Neural progenitor cell (in vitro differentiated cells): ENCODE measurements around the gene PDZRN4. TPM values are rescaled to one million over a fixed set of nuclear protein-coding genes. Genes with fewer than 3 reads are reported as not detected.
A peak's percentile ranks its signal among the peaks of the same experiment; 100 is the strongest.

Experiments
- DNase-seq: peaks from one replicate; pipeline ENCODE4 v3.0.0-alpha.2; 2016; ENCODE audit warnings: low spot score
- H2AFZ ChIP-seq: fragments of 200-600 bp; sonication (generic); replicated peaks from 2 replicates; pipeline ENCODE4 v1.6.1; 2016; ENCODE audit warnings: antibody characterized with exemption
- H3F3A ChIP-seq: fragments of 200-600 bp; sonication (generic); 2 replicates; pipeline ENCODE4 v1.6.1; 2016; ENCODE audit warnings: antibody characterized with exemption, low read depth
- H3K27ac ChIP-seq: fragments of 200-600 bp; sonication (generic); 2 replicates; pipeline ENCODE4 v1.5.1; 2016; ENCODE audit warnings: mild to moderate bottlenecking
- H3K27me3 ChIP-seq: fragments of 200-600 bp; sonication (generic); 2 replicates; pipeline ENCODE4 v1.6.1; 2016; ENCODE audit warnings: mild to moderate bottlenecking, moderate library complexity
- H3K36me3 ChIP-seq: fragments of 200-600 bp; sonication (generic); 2 replicates; pipeline ENCODE4 v1.5.1; 2016
- H3K4me1 ChIP-seq: fragments of 200-600 bp; sonication (generic); 2 replicates; pipeline ENCODE4 v1.6.1; 2016; ENCODE audit warnings: mixed run types
- H3K4me2 ChIP-seq: fragments of 200-600 bp; sonication (generic); 2 replicates; pipeline ENCODE4 v1.6.1; 2016
- H3K4me3 ChIP-seq: fragments of 200-600 bp; sonication (generic); 2 replicates; pipeline ENCODE4 v1.5.1; 2016
- H3K79me2 ChIP-seq: fragments of 200-600 bp; sonication (generic); 2 replicates; pipeline ENCODE4 v1.6.1; 2016; ENCODE audit warnings: low read depth
- H3K9ac ChIP-seq: fragments of 200-600 bp; sonication (generic); 2 replicates; pipeline ENCODE4 v1.6.1; 2016
- H3K9me3 ChIP-seq: fragments of 200-600 bp; sonication (generic); 2 replicates; pipeline ENCODE4 v1.5.1; 2016; ENCODE audit warnings: low read depth
- H4K20me1 ChIP-seq: fragments of 200-600 bp; sonication (generic); 2 replicates; pipeline ENCODE4 v1.6.1; 2016; ENCODE audit warnings: low read depth
- H3K27ac Mint-ChIP-seq: 3 replicates; pipeline ENCODE4 v1.8.0; 2021; ENCODE audit warnings: mixed read lengths
- H3K27me3 Mint-ChIP-seq: 2 replicates; pipeline ENCODE4 v1.8.0; 2022; ENCODE audit warnings: low read depth, mild to moderate bottlenecking, inconsistent platforms, moderate library complexity, mixed read lengths; ENCODE audit not compliant: insufficient read depth
- H3K36me3 Mint-ChIP-seq: 3 replicates; pipeline ENCODE4 v1.8.0; 2021; ENCODE audit warnings: mixed read lengths
- H3K4me1 Mint-ChIP-seq: 3 replicates; pipeline ENCODE4 v1.8.0; 2021; ENCODE audit warnings: mixed read lengths
- H3K4me3 Mint-ChIP-seq: 3 replicates; pipeline ENCODE4 v1.8.0; 2021; ENCODE audit warnings: mild to moderate bottlenecking, moderate library complexity, mixed read lengths
- H3K9me3 Mint-ChIP-seq: 3 replicates; pipeline ENCODE4 v1.8.0; 2020; ENCODE audit warnings: mixed read lengths
- EZH2 ChIP-seq: fragments of 200-600 bp; sonication (generic); IDR thresholded peaks from 2 replicates; pipeline ENCODE4 v1.6.1; 2017; ENCODE audit warnings: antibody characterized with exemption, mild to moderate bottlenecking, moderate library complexity
- EZH2phosphoT487 ChIP-seq: fragments of 200-600 bp; sonication (generic); IDR thresholded peaks from 2 replicates; pipeline ENCODE4 v1.6.1; 2017; ENCODE audit warnings: antibody characterized with exemption
- total RNA-seq: library from RNA; depleted of rRNA; stranded (reverse); fragments of >200 nt; gene quantifications from 2 replicates; pipeline ENCODE4 v1.2.3, GENCODE V29; 2015; ENCODE audit warnings: low replicate concordance
- TF ChIP-seq, protein P1 (sequence below): fragments of 200-600 bp; sonication (generic); IDR thresholded peaks from 2 replicates; pipeline ENCODE4 v1.5.1; 2017; ENCODE audit warnings: antibody characterized with exemption, mild to moderate bottlenecking

Gene PDZRN4
- 0.06 and 0.09 TPM in 2 replicates for total RNA-seq

DNA sequence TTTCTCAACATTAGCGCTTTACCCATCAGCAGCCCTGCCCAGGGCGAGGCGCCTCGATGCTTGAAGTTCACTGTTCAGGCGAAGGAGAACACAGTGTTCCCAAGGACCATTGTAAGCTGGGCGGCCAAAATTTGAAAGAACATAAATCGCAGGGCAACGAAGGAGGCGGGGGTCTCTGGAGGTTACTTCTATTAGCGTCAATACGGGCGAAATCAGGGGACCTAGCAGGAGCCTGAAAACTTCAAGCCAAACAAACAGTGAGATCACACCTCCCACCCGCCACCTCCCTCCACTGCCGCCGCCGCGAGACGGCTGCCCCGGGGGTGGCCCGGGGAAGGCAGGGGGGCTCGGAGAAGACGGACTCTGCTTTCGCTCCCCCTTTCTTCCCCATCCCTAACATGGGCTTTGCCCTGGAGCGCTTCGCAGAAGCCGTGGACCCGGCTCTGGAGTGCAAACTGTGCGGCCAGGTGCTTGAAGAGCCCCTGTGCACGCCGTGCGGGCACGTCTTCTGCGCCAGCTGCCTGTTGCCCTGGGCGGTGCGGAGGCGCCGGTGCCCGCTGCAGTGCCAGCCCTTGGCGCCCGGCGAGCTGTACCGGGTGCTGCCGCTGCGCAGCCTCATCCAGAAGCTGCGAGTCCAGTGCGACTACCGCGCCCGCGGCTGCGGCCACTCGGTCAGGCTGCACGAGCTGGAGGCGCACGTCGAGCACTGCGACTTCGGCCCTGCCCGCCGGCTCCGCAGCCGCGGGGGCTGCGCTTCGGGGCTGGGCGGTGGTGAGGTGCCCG is at the start of gene PDZRN4:
TSS of gene PDZRN4 (plus strand) at position 263 of the 783 bp plus-strand sequence.
- H3K4me3 Mint-ChIP-seq = peak within 1 kb of the TSS; percentile 89
- H3K27me3 Mint-ChIP-seq = peaks cover 24% of the 10 kb centered on the region
- H3K9me3 Mint-ChIP-seq = no peaks in the 10 kb centered on the region
- H3K9me3 ChIP-seq = no peaks in the 10 kb centered on the region
- H3K36me3 Mint-ChIP-seq = no peaks in the 10 kb centered on the region
- peak; percentile 76 for DNase-seq
- H3F3A ChIP-seq = peaks cover 17% of the 10 kb centered on the region
- H3K27me3 ChIP-seq = peaks cover 73% of the 10 kb centered on the region
- H3K36me3 ChIP-seq = no peaks in the 10 kb centered on the region
- peak within 1 kb of the TSS; percentile 91 for H3K4me2 ChIP-seq
- H3K27ac Mint-ChIP-seq = no peak within 1 kb of the TSS
- peaks cover 8% of the 10 kb centered on the region for H4K20me1 ChIP-seq
- H3K4me1 ChIP-seq = peaks cover 12% of the 10 kb centered on the region
- peaks cover 19% of the 10 kb centered on the region for H3K4me1 Mint-ChIP-seq
- no peaks in the 10 kb centered on the region for H3K79me2 ChIP-seq
- H3K9ac ChIP-seq = no peak within 1 kb of the TSS
- TF ChIP-seq, protein P1, sequence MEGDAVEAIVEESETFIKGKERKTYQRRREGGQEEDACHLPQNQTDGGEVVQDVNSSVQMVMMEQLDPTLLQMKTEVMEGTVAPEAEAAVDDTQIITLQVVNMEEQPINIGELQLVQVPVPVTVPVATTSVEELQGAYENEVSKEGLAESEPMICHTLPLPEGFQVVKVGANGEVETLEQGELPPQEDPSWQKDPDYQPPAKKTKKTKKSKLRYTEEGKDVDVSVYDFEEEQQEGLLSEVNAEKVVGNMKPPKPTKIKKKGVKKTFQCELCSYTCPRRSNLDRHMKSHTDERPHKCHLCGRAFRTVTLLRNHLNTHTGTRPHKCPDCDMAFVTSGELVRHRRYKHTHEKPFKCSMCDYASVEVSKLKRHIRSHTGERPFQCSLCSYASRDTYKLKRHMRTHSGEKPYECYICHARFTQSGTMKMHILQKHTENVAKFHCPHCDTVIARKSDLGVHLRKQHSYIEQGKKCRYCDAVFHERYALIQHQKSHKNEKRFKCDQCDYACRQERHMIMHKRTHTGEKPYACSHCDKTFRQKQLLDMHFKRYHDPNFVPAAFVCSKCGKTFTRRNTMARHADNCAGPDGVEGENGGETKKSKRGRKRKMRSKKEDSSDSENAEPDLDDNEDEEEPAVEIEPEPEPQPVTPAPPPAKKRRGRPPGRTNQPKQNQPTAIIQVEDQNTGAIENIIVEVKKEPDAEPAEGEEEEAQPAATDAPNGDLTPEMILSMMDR = no peak
- peak; percentile 59 for TF ChIP-seq EZH2
- peak; percentile 81 for TF ChIP-seq EZH2phosphoT487
- no peak within 1 kb of the TSS for H3K27ac ChIP-seq
- peak within 1 kb of the TSS; percentile 97 for H2AFZ ChIP-seq
- H3K4me3 ChIP-seq = peak within 1 kb of the TSS; percentile 54

DNA sequence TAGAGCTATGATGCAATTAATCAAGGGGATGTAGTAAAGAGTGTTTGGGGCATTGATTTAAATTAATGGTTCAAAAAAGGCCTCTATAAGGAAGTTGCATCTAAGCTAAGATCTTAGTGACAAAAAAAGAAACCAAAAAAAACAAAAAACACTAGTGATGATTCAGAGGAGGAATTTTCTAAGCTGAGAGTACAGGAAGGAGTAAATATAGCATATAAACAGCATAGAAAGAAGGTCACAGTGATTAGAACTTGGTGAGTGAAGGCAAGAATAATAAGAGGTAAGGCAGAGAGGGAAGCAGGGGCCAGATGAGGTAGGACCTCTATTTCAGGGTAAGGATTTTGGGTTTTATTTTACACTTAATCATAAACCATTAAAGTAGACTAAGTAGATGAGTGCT is 48.0 kb upstream of the PDZRN4 start:
- Histone ChIP-seq H4K20me1 (no peaks in the 10 kb centered on the region), H3K9me3 (no peaks in the 10 kb centered on the region), H3K79me2 (no peaks in the 10 kb centered on the region), H3K4me2 (no peak overlapping the region), H3K4me1 (no peaks in the 10 kb centered on the region), H3K36me3 (no peaks in the 10 kb centered on the region), H2AFZ (no peak overlapping the region), H3F3A (no peaks in the 10 kb centered on the region), H3K4me3 (no peak overlapping the region), H3K9ac (no peak overlapping the region), H3K27ac (no peak overlapping the region), H3K27me3 (no peaks in the 10 kb centered on the region)
- H3K4me1 Mint-ChIP-seq = no peaks in the 10 kb centered on the region
- H3K36me3 Mint-ChIP-seq = no peaks in the 10 kb centered on the region
- no peak for TF ChIP-seq EZH2phosphoT487
- TF ChIP-seq, protein P1 = no peak
- TF ChIP-seq EZH2 = no peak
- no peaks in the 10 kb centered on the region for H3K27me3 Mint-ChIP-seq
- H3K9me3 Mint-ChIP-seq = no peaks in the 10 kb centered on the region
- H3K27ac Mint-ChIP-seq = no peak overlapping the region
- no peak for DNase-seq
- H3K4me3 Mint-ChIP-seq = no peak overlapping the region

DNA sequence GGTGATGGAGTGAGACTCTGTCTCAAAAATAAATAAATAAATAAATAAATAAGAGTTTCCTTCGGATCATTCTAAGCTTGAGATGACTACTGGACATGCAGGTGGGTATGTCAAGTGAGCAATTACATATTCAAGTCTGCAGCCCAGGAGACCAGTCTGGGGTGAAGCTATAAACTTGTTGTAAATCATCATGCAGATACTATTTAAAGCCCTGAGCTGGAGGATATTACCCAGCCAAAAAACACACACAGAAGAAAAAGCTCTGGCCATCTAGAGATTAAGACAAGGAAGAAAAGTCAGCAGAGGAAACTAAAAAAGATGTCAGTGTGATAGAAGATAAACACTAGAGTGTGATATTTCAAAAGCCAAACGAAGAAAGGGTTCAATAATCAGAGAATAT is 47.0 kb upstream of the PDZRN4 start:
- no peaks in the 10 kb centered on the region for H3K4me1 ChIP-seq
- no peaks in the 10 kb centered on the region for H3K27me3 ChIP-seq
- H3K79me2 ChIP-seq = no peaks in the 10 kb centered on the region
- no peaks in the 10 kb centered on the region for H3K36me3 ChIP-seq
- no peaks in the 10 kb centered on the region for H3F3A ChIP-seq
- TF ChIP-seq, protein P1 = no peak
- TF ChIP-seq EZH2phosphoT487 (no peak), EZH2 (no peak)
- H3K27me3 Mint-ChIP-seq = no peaks in the 10 kb centered on the region
- no peaks in the 10 kb centered on the region for H3K9me3 Mint-ChIP-seq
- no peak overlapping the region for H3K9ac ChIP-seq
- no peaks in the 10 kb centered on the region for H3K4me1 Mint-ChIP-seq
- H4K20me1 ChIP-seq = no peaks in the 10 kb centered on the region
- no peak overlapping the region for H2AFZ ChIP-seq
- H3K27ac ChIP-seq = no peak overlapping the region
- no peak overlapping the region for H3K4me3 Mint-ChIP-seq
- no peaks in the 10 kb centered on the region for H3K9me3 ChIP-seq
- H3K4me3 ChIP-seq = no peak overlapping the region
- no peak for DNase-seq
- H3K4me2 ChIP-seq = no peak overlapping the region
- no peaks in the 10 kb centered on the region for H3K36me3 Mint-ChIP-seq
- H3K27ac Mint-ChIP-seq = no peak overlapping the region
